ENCODE results near the gene EDEM1.

- no peak for TF ChIP-seq CTCF (conservative IDR thresholded peaks at IDR 0.05)
- no peak for TF ChIP-seq ZFX (IDR thresholded peaks at IDR 0.05)
Observed at GRCh38 chr3:5250467-5251195, 63.1 kb downstream of the EDEM1 start.
